HG03469 (cell line): ENCODE measurements around the gene KLHDC4.
"Not testable (repeated sequence)": the region's sequence is repeated elsewhere in the genome, so short reads cannot be mapped to it uniquely, and the experiment has no call there.

Source experiments
- ATAC-seq: cut with Tn5 transposase; IDR thresholded peaks from one replicate; pipeline ENCODE4 v1.9.1; 2021; ENCODE audit warnings: mild to moderate bottlenecking, moderate library complexity, moderate number of reproducible peaks; ENCODE audit not compliant: unreplicated experiment

KLHDC4 gene

DNA sequence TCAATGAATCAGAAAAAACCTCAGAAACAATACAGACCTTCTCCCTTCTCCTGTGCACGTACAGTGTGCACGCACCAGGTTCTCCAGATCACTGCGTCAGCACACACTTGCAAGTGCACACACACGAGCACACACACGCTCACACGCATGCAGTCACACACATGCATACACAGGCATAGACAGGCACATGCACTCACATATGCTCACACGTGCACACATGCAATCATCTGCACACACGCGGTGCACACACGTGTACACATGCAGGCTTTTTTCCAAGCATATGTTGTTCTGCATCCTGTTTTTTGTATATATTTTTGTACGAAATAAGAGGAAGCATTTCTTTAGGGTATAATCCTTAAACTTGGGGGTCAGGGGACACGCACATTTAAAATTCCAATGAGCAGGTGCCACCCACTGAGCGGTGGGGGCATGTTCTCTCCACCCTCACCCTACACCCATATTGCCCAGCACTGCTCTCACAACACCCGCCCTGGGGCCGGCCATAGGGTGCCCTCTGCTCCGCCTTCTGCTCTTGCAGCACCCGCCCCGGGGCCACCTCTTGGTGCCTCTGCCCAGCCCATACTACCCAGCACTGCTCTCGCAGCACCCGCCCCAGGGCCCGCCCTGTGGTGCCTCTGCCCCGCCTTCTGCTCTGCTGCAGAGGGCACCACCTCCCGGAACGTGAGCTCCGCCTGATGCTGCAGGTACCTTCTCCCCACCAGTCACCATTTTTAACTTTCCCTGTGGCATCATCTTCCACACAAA, 20.9 kb downstream of the KLHDC4 start:
- ATAC-seq = no peak

DNA sequence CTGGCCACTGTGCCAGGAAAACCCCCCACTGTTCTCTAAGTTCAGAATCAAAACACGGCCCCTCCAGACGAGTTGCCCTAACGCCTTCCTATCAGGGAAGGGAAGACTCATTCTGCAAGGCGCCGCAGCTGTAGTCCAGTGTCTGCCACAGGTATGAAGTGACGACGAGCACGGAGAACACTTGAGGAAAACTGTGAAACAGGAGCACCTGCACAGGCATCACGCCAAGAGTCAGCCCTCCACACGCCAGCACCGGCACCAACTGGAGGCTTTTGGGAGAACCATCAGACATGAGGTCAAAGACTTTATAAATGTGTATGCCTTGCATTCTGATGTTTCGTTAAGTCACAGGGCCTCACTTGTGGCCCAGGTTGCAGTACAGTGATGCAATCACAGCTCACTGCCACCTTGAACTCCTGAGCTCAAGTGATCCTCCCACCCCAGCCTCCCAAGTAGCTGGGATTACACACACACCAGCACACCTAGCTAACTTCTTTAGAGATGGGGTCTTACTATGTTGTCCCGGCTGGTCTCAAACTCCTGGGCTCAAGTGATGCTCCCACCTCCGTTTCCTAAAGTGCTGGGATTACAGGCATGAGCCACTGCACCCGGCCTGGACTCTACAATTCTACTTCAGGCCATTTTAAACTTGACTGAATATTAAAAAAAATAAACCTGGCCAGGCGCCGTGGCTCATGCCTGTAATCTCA, 22.9 kb downstream of the KLHDC4 start:
- no peak for ATAC-seq

DNA sequence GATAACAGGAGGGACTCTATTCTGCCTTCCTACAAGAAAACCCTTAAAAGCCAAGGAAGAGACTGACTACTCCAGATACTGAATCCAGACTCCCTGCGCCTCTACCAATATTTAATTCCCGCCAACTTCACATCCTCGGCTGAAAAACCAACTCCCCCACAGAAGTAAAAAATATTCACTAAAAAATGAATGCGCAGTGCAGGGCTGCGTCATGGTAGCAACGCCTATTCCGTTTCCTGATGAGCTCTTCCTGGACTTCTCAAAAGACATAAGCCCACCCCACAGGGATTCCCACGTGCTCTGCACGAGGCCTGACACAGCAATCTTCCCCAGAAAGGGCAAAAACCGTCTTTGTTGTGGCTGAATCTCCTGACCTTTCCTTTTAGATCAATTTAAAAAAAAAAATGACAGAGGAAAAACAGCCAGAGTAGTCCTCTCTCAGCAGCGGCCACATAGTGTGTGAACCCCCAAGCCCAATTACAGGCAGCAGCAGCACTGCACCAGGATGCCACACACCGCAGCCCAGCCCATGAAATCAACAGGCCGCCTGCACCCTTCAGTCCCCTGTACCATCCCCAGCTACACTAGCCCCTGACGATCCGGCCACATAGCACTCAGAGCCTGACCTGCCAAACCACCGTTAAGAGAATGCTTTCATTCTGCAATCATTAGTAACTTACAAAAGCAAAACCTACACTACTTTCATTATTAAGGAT, 23.9 kb downstream of the KLHDC4 start:
- no peak for ATAC-seq

DNA sequence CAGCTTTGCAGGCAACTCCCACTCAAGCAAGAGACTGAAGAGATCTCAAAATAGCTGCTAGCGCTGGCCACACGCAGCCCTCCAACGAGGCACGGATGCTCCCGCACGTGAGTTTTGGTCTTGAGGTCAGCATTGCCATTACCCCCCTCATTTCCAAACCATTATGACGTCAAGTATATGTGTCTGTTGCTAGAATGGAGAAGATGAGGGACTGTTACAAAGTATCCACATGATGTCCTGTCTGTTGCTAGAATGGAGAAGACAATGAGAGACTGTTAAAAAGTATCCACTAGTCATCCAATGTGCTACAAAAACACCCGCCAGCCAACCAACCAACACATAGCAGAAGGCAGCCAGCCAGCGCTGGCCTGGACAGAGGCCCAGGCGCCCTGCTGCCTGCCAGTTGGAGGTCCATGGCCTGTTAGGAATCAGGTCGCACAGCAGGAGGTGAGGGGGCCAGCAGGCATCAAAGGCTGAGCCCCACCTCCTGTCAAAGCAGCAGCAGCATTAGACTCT, 24.8 kb downstream of the KLHDC4 start:
- no peak for ATAC-seq

DNA sequence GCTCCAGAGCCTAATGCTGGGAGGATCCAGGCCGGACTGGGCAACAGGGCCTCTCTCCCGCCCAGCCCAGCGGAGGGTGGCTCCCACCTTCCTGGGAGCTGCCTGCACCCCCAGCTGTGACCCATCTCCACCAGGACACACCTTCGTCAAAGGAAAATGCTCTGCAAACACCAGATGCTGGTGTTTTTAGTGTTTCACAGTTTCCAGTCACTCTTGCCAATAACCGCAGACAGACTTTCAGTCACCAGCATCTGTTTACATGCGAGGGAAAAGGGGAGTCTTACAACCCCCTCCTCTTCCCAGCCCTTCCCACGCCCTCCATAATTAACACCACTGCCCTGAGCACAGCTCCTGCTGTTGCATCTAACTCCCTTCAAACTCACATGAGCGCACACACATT, 25.3 kb downstream of the KLHDC4 start:
- ATAC-seq = no peak

DNA sequence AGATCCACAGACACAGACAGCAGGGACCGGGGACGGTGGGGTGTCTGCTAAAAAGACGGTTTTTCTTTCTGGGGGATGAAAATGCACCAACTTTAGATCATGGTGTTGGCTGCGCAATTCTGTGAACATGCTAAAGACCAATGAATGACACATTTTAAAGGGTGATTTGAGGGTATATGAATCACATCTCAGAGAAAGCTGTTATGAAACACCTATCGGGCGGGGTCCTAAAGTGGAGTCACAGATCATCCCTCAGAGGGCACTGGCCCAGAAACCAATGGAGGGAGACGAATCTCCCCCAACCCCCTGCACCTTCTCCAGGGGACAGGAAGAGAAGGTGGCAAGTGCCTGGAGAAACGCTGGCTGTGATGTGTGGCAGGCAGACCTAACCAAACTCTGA, 26.0 kb downstream of the KLHDC4 start:
- no peak for ATAC-seq

DNA sequence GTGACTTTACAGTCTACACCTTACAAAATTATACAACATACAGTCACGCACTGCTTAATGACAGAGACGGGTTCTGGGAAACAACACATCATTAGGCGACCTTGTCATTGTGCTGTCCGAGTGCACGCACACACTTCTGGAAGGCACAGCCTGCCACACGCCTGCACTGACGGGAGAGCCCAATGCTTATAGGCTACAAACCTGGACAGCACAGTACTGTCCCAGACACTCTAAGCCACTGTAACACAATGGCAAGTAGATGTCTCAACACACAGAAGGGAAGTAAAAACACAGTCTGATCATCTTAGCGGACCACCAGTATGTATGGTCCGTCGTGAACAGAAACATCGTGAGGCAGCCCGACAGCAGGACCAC, 29.8 kb downstream of the KLHDC4 start:
- no peak for ATAC-seq

DNA sequence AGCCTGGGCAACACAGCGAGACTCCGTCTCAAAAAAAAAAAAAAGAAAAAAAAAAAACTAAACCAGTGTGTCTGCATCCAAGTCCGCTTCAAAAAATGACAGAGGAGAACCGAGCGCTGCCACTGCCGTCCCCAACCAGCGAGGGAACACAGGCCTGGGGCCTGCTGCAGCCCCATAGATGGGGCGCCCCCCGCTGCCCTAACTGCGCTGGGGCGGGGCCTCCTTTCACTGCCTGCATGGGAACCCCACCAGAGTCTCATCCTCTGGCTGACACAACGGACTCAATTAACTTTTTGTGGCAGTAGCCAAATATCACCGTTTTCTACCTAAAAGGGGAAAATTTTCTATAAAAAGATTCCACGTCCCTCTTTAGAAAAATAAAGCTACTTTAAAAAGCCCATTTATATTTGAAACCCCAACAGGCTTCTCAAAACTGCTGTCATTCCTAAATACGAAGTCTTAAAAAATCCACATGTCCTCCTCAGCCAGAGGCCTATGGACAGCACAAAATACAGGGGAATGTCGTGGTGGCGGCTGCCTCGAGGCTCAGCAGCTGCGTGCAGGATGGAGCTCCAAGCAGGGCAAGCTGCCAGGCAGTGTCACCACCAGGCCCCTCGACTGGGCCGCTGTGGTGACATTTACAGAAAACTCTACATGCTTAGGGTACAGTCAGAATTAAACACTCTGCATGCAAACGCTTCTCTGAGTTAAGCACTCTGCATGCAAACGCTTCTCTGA, 30.3 kb downstream of the KLHDC4 start:
- ATAC-seq = no peak

DNA sequence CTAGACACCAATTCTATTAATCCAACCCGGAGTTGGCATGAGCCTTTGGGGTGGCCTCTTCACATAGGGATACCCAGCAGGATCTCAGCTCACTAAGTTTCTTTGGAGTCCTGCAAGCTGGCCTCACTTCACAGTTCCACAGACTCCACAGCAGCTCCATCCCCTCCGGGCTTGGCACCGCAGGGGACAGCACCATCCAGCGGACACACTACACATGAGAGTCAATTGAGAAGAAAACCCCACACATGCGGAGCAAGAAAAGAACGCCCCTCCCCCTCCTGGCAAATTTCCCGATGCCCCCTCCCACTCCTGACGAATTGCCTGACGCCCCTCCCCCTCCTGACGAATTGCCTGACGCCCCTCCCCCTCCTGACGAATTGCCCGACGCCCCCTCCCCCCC, 31.1 kb downstream of the KLHDC4 start:
- ATAC-seq = no peak

DNA sequence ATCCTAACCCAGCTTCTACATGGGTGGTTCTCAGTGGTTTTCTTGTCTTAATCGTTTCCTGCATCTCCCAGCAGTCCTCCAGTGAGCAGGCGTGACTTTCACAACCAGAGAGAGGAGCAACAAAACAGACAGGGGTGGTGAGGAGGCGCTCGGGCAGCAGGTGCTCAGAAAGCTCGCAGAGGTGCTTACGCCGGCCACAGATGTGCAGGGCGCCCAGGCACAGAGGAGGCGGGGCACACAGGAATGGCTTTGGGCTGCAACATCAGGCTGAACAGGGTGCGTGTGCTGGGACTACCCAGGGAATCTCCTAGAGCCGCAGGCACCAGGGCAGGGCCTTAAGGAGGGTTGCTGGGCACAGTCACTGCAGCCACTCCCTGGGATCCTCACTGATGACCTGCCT, 32.6 kb downstream of the KLHDC4 start:
- no peak for ATAC-seq

DNA sequence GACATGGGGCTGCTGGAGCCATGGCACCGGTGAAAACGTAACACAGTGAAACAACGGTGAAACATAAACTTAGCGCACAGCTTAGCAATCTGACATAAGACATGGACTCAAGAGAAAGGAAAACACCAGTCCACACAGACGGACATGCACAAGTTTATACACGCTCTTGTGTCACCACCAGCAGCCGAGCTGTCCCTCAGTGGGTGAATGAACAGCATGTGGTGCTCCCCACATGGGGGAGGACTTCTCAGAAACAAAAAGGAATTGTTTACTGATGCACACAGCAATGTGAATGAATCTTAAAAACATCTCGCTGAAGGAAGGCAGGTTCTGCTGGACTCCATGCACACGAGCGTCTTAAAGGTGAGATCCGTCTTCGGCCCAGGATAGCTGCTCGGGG, 34.2 kb downstream of the KLHDC4 start:
- no peak for ATAC-seq

DNA sequence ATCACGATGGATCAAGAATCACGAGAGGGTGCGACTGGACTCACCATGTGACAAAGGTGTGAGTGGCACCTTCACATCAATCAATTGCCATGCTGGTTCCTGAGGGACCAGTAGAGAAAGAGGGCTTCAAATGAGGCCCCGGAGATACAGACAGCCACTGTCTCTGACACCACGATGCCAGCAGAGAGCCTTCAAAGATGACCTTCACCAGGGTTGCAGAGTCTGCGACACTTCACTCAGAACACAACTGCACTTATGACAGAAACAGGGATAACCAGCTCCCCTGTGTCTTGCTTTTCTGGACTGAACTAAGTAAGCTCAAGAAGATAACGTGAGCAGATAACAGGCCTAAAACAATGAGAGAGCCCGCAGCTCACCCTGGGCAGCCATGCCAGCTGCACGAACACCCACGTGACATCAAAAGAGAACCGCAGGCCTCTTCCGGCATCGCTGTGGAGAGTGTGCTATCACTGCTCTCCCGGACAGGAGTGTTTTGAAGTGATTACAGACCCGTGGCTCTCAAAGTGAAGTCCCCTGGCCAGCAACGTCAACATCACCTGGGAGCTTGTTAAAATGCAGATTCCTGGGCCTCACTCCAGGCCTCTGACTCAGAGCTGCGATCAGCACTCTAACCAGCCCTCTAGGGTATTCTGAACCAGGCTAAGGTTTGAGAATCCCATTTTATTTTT, 36.4 kb downstream of the KLHDC4 start:
- ATAC-seq = no peak

DNA sequence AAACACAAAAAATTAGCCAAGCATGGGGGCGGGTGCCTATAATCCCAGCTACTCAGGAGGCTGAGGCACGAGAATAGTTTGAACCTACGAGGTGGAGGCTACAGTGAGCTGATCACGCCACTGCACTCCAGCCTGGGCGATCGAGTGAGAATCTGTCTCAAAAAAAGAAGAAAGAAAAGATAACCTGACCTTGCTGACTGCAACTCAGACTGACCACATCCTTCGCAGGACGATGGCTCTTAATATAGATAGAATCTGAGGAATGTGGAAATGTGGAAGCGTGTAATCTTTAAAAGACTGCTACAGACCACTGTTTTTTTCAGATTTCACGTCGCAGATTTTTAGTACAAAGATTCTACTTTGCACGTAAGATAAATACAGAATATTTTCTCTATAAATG, 37.8 kb downstream of the KLHDC4 start:
- no peak for ATAC-seq

DNA sequence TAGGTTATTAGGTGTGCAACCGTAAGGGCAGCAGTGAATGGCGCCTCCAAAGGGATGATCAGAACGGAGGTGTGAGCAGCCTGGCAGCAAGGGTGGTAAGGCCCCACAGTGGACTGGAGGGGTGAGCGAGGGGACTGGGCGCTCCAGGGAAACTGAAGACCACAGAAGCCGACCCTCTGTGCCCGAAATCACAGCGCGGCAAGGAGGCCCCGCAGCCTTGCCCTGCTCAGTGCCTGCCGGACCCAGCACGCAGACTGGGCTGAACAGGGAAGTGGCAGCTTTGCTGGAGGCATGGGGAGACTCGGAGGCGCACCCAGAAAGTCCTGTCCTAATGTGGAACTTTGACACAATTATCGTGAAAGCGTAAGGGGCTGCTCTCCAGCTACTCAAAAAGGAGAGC, 38.4 kb downstream of the KLHDC4 start:
- ATAC-seq = no peak

DNA sequence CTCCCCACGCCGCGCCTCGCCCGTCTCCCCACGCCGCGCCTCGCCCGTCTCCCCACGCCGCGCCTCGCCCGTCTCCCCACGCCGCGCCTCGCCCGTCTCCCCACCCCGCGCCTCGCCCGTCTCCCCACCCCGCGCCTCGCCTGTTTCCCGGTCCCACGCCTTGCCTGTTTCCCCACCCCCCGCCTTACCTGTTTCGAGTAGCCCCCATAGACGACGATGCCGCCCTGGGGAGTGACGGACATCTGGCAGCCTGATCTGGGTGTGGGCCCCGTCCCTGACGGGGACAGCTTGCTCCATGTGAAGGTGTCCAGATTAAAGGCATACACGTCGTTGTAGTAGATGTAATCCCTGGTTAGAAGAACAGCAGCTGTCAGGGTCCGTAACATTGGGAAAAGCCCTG, 39.2 kb downstream of the KLHDC4 start:
- not testable (repeated sequence) for ATAC-seq

DNA sequence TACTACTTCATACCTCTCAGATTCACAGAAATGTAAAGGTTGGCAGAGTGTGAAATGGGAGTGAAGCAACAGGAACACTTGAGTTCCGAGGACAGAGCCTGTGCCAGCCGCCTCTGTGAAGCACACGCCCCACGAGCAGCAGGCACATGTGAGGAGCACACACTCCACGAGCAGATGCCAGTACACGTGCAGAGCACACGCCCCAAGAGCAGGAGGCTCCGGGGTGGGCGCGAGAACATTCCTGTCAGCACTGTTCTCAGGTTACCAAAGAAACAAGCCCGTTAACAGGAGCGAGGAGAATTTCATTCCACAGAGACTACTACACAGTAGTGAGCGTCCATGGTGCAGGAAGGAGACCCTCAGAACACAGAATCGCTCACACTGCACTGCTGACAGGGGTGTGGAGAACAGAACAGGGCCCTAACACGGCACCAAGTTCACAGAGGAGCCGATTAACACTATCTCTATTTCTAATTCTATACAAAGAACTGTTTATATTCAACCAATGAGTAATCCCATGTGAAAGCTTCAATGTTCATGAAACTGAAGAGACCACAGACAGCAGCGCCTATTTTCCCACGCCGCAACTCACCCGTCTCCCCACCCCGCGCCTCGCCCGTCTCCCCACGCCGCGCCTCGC, 40.1 kb downstream of the KLHDC4 start:
- ATAC-seq = no peak

DNA sequence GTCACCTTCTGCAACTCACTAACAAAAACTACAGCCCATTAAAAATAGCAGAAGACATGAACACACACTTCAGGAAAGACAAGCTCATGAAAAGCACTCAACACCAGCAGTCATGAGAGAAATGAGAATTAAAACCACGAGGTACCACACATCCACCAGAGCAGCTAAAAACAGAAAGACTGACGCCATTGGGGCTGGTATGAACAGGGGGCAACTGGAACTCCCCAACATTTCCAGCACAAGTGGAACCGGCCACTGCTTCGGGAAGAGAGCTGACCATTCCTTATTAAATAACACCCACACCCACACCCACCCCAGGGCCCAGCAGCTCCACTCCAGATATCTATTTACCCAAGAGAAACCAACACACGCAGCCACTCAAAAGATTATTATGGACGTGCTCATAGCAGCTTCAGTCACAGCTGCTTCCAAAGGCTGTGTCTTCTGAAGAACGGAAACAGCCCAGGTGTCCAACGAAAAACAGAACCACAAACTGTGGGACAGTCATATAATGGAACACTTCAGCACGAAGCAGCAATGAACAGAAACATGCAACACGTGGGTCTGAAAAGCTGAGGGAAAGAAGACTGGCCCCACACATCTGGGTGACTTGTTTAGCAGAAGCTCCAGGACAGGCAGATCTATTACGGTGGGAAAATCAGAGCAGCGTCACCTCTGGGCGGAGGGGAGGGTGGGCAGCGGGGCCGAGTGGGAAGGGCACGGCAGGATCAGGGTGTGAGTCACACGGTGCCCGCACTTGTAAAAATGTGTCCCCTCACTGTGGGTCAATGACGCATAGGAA, 41.1 kb downstream of the KLHDC4 start:
- no peak for ATAC-seq

DNA sequence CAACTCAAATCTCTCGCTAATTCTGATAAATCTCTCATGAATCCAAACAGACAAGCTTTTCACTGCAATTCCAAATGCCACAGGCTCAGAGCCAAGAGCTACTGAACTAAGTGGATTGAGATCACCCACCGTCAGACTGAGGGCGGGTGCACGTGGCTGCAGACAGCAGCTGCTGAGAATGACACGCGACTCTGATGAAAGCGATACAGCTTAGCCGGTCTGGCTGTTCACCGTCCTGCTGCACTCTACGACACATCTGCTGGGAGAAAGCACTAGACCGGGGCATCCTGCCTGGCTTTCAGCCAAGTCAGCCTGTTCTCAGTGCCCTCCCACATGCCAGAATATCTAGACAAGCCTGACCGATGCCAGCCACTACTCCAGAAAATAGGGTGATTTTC, 42.6 kb downstream of the KLHDC4 start:
- no peak for ATAC-seq

DNA sequence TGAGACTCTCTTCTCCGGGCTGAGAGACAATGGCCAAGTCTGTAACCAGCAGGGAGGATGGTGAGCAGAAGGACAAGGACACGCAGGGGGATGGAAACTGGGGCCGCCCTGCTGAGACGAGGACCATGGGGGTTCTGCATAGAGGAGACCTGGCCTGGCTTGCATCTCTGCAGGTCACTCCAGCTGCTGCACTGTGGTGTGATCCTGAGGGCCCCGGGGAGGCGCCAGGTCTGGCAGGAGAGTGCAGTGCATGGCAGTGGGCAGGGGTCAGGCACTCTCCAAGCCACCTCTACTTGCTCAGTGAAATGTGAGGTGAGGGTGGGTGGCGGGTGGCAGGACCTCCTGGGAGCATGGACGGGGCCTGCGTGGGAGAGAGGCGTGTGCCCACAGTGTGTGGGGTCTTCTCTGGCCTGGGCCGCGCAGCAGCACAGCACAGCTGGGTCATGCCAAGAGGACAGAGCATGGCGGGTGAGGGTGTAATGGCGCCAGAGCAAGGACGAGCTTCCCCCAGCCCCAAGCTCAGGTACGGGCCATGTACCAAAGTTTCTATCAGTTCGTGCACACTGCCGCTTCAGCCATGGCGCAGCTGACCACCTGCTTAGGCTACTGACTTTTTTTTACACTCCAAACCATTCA, 43.1 kb downstream of the KLHDC4 start:
- ATAC-seq = no peak
